Mesendoderm (in vitro differentiated cells): ENCODE measurements around the gene MAP7D3.

ENCODE experiments used
- DNase-seq: peaks from one replicate; pipeline ENCODE4 v3.0.0; 2013
- H2AK5ac ChIP-seq: 2 replicates; pipeline ENCODE4 v1.6.1; 2013; ENCODE audit warnings: low read length, inconsistent platforms
- H2BK120ac ChIP-seq: 2 replicates; pipeline ENCODE4 v1.6.1; 2013; ENCODE audit warnings: low read depth, mild to moderate bottlenecking, low read length, moderate library complexity, mixed read lengths
- H2BK15ac ChIP-seq: replicated peaks from 2 replicates; pipeline ENCODE4 v1.6.1; 2013; ENCODE audit warnings: low read depth, mild to moderate bottlenecking, moderate library complexity
- H2BK5ac ChIP-seq: 2 replicates; pipeline ENCODE4 v1.6.1; 2013; ENCODE audit warnings: low read length, inconsistent platforms
- H3K18ac ChIP-seq: 2 replicates; pipeline ENCODE4 v1.6.1; 2013; ENCODE audit warnings: mild to moderate bottlenecking, low read length, mixed read lengths
- H3K23ac ChIP-seq: one replicate; pipeline ENCODE4 v1.6.1; 2013; ENCODE audit warnings: low read length
- H3K27ac ChIP-seq: 2 replicates; pipeline ENCODE4 v1.5.1; 2013; ENCODE audit warnings: low read depth, mild to moderate bottlenecking, inconsistent platforms, low read length, moderate library complexity
- H3K27me3 ChIP-seq: 2 replicates; pipeline ENCODE4 v1.6.1; 2013; ENCODE audit warnings: low read length, control low read depth, mild to moderate bottlenecking, inconsistent platforms; ENCODE audit not compliant: insufficient read depth, poor library complexity
- H3K36me3 ChIP-seq: 2 replicates; pipeline ENCODE4 v1.6.1; 2013; ENCODE audit warnings: low read length, inconsistent platforms; ENCODE audit not compliant: control insufficient read depth, insufficient read depth
- H3K4ac ChIP-seq: one replicate; pipeline ENCODE4 v1.6.1; 2013; ENCODE audit warnings: low read depth, mild to moderate bottlenecking, low read length, moderate library complexity
- H3K4me1 ChIP-seq: 2 replicates; pipeline ENCODE4 v1.6.1; 2013; ENCODE audit warnings: low read depth, low read length, inconsistent platforms; ENCODE audit not compliant: control insufficient read depth
- H3K4me2 ChIP-seq: 2 replicates; pipeline ENCODE4 v1.6.1; 2013; ENCODE audit warnings: low read length
- H3K4me3 ChIP-seq: 2 replicates; pipeline ENCODE4 v1.5.1; 2013; ENCODE audit warnings: mild to moderate bottlenecking, low read length
- H3K56ac ChIP-seq: one replicate; pipeline ENCODE4 v1.6.1; 2013; ENCODE audit warnings: low read length
- H3K79me1 ChIP-seq: 2 replicates; pipeline ENCODE4 v1.6.1; 2013; ENCODE audit warnings: low read length, inconsistent platforms
- H3K79me2 ChIP-seq: 2 replicates; pipeline ENCODE4 v1.6.1; 2013; ENCODE audit warnings: mild to moderate bottlenecking, low read length; ENCODE audit not compliant: control insufficient read depth, insufficient read depth
- H3K9ac ChIP-seq: 2 replicates; pipeline ENCODE4 v1.6.1; 2013; ENCODE audit warnings: low read length, inconsistent platforms
- H4K5ac ChIP-seq: one replicate; pipeline ENCODE4 v1.6.1; 2013; ENCODE audit warnings: low read length
- H4K8ac ChIP-seq: one replicate; pipeline ENCODE4 v1.6.1; 2013; ENCODE audit warnings: low read depth, mild to moderate bottlenecking, control low read depth, low read length, moderate library complexity
- WGBS: extraction: QIAGEN DNeasy Blood & Tissue Kit; methylation state at CpG from one replicate; pipeline ENCODE4 v1.1.7; 2013; ENCODE audit warnings: low lambda C conversion rate, missing lambda C conversion rate; ENCODE audit not compliant: insufficient coverage; ENCODE audit errors: extremely low coverage; 5-methylcytosine and 5-hydroxymethylcytosine counted together

Gene MAP7D3

DNA sequence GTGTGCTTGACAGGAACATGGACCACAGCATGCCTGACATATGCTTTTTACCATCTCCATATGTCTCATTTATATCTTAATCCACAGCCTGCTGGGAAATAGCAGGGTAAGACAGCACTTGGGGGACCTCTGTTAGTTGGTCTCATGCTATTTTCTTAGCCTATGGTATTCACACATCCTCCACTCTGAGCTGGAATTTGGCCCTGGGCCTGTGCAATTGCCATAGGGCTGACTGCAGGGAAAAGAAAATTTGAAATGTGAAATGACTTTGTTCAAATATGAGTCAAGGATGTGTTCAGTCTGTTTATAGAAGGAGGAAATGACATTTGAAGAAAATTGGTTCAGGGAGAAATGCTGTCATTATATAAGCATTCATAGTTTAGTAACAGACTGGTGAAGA, 9.6 kb upstream of the MAP7D3 start:
- no peaks in the 10 kb centered on the region for H3K79me2 ChIP-seq

DNA sequence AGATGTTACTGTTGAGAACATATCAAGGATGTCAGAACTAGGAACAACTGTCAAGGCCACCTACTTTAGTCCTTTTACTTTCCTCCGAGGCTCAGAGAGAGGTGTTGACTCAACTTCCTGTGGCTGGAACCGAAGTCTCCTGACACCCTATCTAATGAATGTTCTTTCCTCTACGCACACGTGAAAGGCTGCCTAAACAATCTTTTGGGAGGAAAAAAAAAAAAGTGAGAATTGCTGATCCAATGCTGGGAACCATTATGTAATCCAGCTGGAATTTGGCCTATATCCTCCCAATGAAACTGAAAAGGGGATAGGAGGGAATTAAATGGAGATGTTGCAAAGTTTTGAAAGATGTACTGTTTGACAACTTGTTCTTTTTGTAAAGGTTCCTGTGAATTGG, 8.3 kb upstream of the MAP7D3 start:
- H3K56ac ChIP-seq = no peak overlapping the region
- H3K23ac ChIP-seq = no peak overlapping the region
- no peak overlapping the region for H3K18ac ChIP-seq
- no peak overlapping the region for H4K5ac ChIP-seq
- no peak overlapping the region for H3K4me3 ChIP-seq
- no peak overlapping the region for H2BK120ac ChIP-seq
- H3K79me1 ChIP-seq = no peaks in the 10 kb centered on the region
- no peak overlapping the region for H4K8ac ChIP-seq
- no peak overlapping the region for H3K27ac ChIP-seq
- H2AK5ac ChIP-seq = no peak overlapping the region
- no peaks in the 10 kb centered on the region for H3K4me1 ChIP-seq
- no peaks in the 10 kb centered on the region for H3K79me2 ChIP-seq
- H3K9ac ChIP-seq = no peak overlapping the region
- peak; percentile 46 for DNase-seq
- H2BK15ac ChIP-seq = no peak overlapping the region
- no peak overlapping the region for H2BK5ac ChIP-seq
- H3K27me3 ChIP-seq = no peaks in the 10 kb centered on the region
- no CpG with 5 or more reads among the region's 4 CpGs for WGBS
- no peaks in the 10 kb centered on the region for H3K36me3 ChIP-seq
- no peak overlapping the region for H3K4me2 ChIP-seq
- H3K4ac ChIP-seq = no peak overlapping the region

More for the DNA sequence above, 9.6 kb upstream of the MAP7D3 start:
- Histone ChIP-seq H3K79me1 (no peaks in the 10 kb centered on the region), H3K4ac (no peak overlapping the region), H4K8ac (no peak overlapping the region), H3K56ac (no peak overlapping the region), H2AK5ac (no peak overlapping the region), H3K23ac (no peak overlapping the region), H3K36me3 (no peaks in the 10 kb centered on the region), H2BK120ac (no peak overlapping the region), H2BK5ac (no peak overlapping the region), H3K27ac (no peak overlapping the region), H2BK15ac (no peak overlapping the region), H3K18ac (no peak overlapping the region), H3K9ac (no peak overlapping the region), H3K27me3 (no peaks in the 10 kb centered on the region), H3K4me2 (no peak overlapping the region), H3K4me3 (no peak overlapping the region), H4K5ac (no peak overlapping the region), H3K4me1 (no peaks in the 10 kb centered on the region)
- DNase-seq = no peak

DNA sequence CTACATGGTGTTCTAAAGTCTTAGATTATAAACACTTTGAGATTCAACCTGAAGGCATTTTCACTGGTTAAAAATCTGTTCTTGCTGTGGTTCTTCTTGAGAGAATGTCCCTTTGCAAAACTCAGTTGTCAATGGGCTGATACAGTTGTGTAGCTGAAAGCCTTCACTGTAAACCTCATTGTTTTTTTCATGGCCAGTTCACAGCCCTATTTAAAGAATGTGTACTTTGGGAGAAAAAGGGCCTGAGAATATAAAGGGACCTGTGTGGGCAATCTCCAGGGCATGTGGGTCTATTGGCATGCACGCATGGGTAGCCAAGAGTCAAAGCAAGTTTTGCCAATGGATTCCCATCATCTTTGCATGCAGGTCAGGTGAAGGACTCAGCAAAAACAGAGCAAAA, 7.8 kb upstream of the MAP7D3 start:
- no CpG with 5 or more reads among the region's 1 CpG for WGBS
- H3K4me2 ChIP-seq = no peak overlapping the region

DNA sequence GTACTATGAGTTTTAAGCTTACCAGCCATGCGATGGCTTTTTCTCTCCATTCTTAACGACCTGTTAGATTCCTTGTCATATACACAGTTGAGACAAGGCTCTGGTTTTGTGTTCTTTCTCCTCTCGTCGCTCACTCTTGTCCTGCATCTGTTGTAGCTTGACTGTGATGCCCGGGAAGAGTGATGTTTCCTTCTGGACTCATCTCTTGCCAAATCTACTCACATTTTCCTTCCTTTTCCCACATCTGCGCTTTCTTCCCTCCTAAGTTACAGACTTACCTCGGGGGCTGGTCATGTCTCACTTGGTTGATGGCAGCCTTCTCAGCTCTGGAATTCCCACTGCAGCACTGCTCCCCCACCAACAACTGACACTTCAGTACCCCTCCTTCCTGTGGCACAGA, 4.8 kb upstream of the MAP7D3 start:
- Histone ChIP-seq H3K79me1 (no peaks in the 10 kb centered on the region), H3K27ac (no peak overlapping the region), H3K4ac (no peak overlapping the region), H3K56ac (no peak overlapping the region), H3K9ac (no peak overlapping the region), H3K4me1 (no peaks in the 10 kb centered on the region), H3K4me2 (no peak overlapping the region), H3K27me3 (no peaks in the 10 kb centered on the region), H3K36me3 (no peaks in the 10 kb centered on the region), H3K18ac (no peak overlapping the region), H2BK15ac (no peak overlapping the region), H2AK5ac (no peak overlapping the region), H3K4me3 (no peak overlapping the region), H4K5ac (no peak overlapping the region), H3K23ac (no peak overlapping the region), H2BK120ac (no peak overlapping the region), H4K8ac (no peak overlapping the region), H3K79me2 (no peaks in the 10 kb centered on the region), H2BK5ac (no peak overlapping the region)
- DNase-seq = no peak
- no CpG with 5 or more reads among the region's 7 CpGs for WGBS

More for the DNA sequence above, 7.8 kb upstream of the MAP7D3 start:
- Histone ChIP-seq H3K4ac (no peak overlapping the region), H3K79me1 (no peaks in the 10 kb centered on the region), H3K4me1 (no peaks in the 10 kb centered on the region), H2BK120ac (no peak overlapping the region), H3K56ac (no peak overlapping the region), H3K27me3 (no peaks in the 10 kb centered on the region), H2BK15ac (no peak overlapping the region), H2BK5ac (no peak overlapping the region), H3K23ac (no peak overlapping the region), H4K5ac (no peak overlapping the region), H3K9ac (no peak overlapping the region), H3K36me3 (no peaks in the 10 kb centered on the region), H3K4me3 (no peak overlapping the region), H2AK5ac (no peak overlapping the region), H3K18ac (no peak overlapping the region), H3K79me2 (no peaks in the 10 kb centered on the region), H4K8ac (no peak overlapping the region), H3K27ac (no peak overlapping the region)
- no peak for DNase-seq

DNA sequence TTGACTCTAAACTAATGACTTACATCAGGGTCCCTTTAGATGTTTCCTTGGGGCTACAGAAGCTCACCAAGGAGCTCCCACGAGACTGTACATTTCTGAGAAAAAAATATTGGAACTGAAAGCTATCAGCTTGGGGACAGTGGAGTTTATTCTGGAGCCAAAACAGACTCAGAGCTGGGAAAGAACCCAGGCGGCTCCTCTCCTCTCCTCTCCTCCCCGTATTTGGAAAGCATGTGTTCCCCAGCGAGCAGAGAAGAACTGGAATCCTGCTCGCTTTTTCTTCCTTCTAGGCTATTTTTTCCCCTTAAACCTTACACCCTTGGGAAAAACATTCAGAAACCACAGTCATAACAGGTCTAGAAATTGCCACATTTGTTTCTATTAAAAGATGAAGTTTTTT, 4.3 kb upstream of the MAP7D3 start:
- H2AK5ac ChIP-seq = no peak overlapping the region
- DNase-seq = no peak
- H4K8ac ChIP-seq = no peak overlapping the region
- no peaks in the 10 kb centered on the region for H3K36me3 ChIP-seq
- no peak overlapping the region for H4K5ac ChIP-seq
- no peak overlapping the region for H3K9ac ChIP-seq
- H3K4ac ChIP-seq = no peak overlapping the region
- no peak overlapping the region for H3K18ac ChIP-seq
- no peaks in the 10 kb centered on the region for H3K79me2 ChIP-seq
- H3K4me3 ChIP-seq = no peak overlapping the region
- no peak overlapping the region for H3K27ac ChIP-seq
- H2BK15ac ChIP-seq = no peak overlapping the region
- no peaks in the 10 kb centered on the region for H3K27me3 ChIP-seq
- no peak overlapping the region for H3K56ac ChIP-seq
- H3K4me1 ChIP-seq = no peaks in the 10 kb centered on the region
- H2BK120ac ChIP-seq = no peak overlapping the region
- H3K23ac ChIP-seq = no peak overlapping the region
- no peaks in the 10 kb centered on the region for H3K79me1 ChIP-seq
- no CpG with 5 or more reads among the region's 5 CpGs for WGBS
- no peak overlapping the region for H3K4me2 ChIP-seq
- H2BK5ac ChIP-seq = no peak overlapping the region

DNA sequence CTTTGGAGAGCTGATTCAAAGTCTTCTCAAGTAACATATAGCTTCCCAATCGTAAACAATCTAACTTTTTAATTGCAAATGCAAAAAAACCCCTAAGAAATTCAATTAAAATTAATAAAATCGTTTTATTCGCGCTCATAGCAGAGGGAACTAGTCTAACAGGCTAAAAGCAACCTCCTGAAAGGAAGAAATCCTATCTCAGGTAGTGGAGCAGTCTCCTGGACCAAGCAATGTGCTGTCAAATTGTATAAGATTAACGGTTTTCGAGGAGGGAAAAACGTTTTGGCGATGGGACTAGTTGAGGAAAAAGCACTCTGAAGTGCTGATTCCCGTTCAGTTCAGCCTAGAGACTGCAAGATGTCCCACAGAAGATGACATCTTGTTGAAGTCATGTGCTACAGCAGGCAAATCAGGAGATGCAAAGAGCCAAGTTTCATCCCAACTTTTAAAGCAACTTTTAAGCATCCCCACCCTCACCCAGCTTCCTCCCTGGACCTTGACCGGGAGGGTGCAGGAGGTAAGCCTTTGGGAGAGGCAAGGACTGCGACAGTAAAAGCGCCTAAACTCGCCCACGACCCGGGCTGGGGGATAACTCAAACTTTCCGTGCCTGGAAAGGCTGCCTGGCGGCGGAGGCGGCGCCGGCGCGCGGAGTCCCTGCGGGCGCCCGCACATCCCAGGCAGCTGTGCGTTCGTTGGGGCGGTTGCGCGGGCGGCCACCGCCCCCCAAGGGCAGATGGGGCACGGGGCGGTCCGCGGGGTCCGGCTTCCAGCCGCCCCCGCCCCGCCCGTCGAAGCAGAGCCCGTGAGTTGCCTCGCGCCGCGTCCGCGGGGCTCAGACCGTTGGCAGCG, 784 bp downstream of the MAP7D3 start:
- Histone ChIP-seq H3K36me3 (no peaks in the 10 kb centered on the region), H4K5ac (no peak overlapping the region), H3K9ac (peak overlapping the region; percentile 63), H3K79me2 (no peaks in the 10 kb centered on the region), H3K23ac (no peak overlapping the region), H3K27ac (no peak overlapping the region), H3K18ac (peak overlapping the region; percentile 80), H2AK5ac (no peak overlapping the region), H3K4me3 (peak overlapping the region; percentile 63), H3K27me3 (no peaks in the 10 kb centered on the region), H2BK15ac (no peak overlapping the region), H4K8ac (peak overlapping the region; percentile 86), H2BK120ac (no peak overlapping the region), H2BK5ac (no peak overlapping the region), H3K4ac (no peak overlapping the region), H3K79me1 (no peaks in the 10 kb centered on the region), H3K4me2 (peak overlapping the region; percentile 29), H3K56ac (peak overlapping the region; percentile 82), H3K4me1 (no peaks in the 10 kb centered on the region)
- peak; percentile 41 for DNase-seq
- WGBS = no CpG with 5 or more reads among the region's 53 CpGs
